ENCODE data around the gene PPT2. TPM values are rescaled to one million over a fixed set of nuclear protein-coding genes. Genes with fewer than 3 reads are reported as not detected.

Gene PPT2
- total RNA-seq, 1 experiment from 2014 or later = 46.3 TPM

DNA sequence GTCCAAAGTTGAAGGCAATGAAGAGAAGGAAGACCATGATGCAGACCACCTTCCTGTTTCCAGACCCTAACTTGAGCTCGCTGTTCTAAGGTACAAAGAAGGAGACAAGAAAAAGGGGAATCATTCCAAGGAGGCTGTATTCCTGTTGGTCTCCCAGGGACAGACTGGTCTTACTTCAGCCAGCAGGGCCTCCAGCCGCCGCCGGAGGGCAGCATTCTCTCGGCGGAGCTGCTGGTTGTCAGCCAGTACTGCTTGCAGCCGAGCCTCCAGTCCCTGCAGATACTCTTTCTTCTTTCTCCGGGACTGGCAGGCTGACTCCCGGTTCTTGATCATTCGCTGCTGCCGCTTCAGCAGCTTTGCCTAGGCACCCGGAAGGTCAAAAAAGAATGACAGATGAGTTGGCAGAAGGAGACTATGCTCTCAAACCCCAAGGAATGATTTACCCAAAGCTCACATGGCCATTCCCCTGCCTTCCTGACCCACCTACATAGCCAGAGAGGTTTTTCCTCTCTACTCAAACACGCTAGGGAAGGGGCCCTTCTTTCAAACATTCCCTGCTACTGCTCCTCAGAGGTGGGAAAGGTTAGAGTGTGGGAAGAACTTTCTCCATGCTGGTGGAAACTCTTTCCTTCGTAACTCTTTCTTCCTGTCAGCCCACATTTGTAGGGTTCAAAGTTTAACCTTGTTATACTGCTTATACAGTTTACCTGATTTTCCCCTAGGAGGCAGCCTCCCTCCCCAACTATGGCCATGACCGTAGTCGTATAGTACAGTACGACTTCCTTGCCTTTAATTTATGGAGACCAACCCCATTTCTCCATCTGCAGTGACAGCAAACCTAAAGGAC, 34.9 kb upstream of the PPT2 start:
- Histone ChIP-seq H4K8ac (replicated peaks; ENCODE audit: insufficient read length, low read depth, low read length) (no peak overlapping the region), H2BK5ac (ENCODE audit: insufficient read length, low read length) (no peak overlapping the region), H3K23ac (ENCODE audit: insufficient read length, low read depth, low read length) (no peak overlapping the region), H2BK12ac (ENCODE audit: insufficient read length, low read depth, low read length) (no peak overlapping the region), H3T11ph (ENCODE audit: low read length) (no peak overlapping the region), H4K20me1 (ENCODE audit: control insufficient read depth, insufficient read depth, insufficient read length) (no peaks in the 10 kb centered on the region), H2BK15ac (ENCODE audit: low read depth, low read length) (no peak overlapping the region), H3K9ac (ENCODE audit: extremely low read depth, insufficient read length, low read length) (no peak overlapping the region), H3K18ac (ENCODE audit: insufficient read length, low read depth, low read length) (no peak overlapping the region), H3K23me2 (ENCODE audit: insufficient read length, low read depth, low read length, poor library complexity, severe bottlenecking) (no peaks in the 10 kb centered on the region), H3K4me2 (ENCODE audit: insufficient read depth, insufficient read length, low read length) (no peak overlapping the region), H3K27ac (ENCODE audit: insufficient read length, low read depth, low read length) (no peak overlapping the region), H2BK20ac (ENCODE audit: low read depth, low read length, poor library complexity, severe bottlenecking) (no peak overlapping the region), H3K4me1 (ENCODE audit: insufficient read depth, low read length) (no peaks in the 10 kb centered on the region), H3K56ac (ENCODE audit: insufficient read length, low read depth, low read length) (no peak overlapping the region), H3K4ac (ENCODE audit: low read depth, low read length) (no peak overlapping the region), H3K9me3 (ENCODE audit: control insufficient read depth, low read depth, low read length) (no peaks in the 10 kb centered on the region), H2BK120ac (ENCODE audit: low read depth, low read length, poor library complexity, severe bottlenecking) (no peak overlapping the region), H2AFZ (ENCODE audit: low read length) (no peak overlapping the region), H3K79me1 (ENCODE audit: insufficient read depth, low read depth, low read length, poor library complexity, severe bottlenecking) (no peaks in the 10 kb centered on the region), H3K27me3 (ENCODE audit: insufficient read depth, low read length) (no peaks in the 10 kb centered on the region), H4K91ac (ENCODE audit: insufficient read length, low read depth, low read length) (no peak overlapping the region), H4K5ac (ENCODE audit: insufficient read length, low read depth, low read length) (no peak overlapping the region), H2AK5ac (ENCODE audit: insufficient read length, low read length) (no peak overlapping the region), H3K79me2 (ENCODE audit: insufficient read depth, low read length) (no peaks in the 10 kb centered on the region), H3K14ac (ENCODE audit: insufficient read depth, low read length) (no peak overlapping the region)
- H3K36me3 Mint-ChIP-seq (ENCODE audit: insufficient read depth in 1 of 3, low read depth in 3 of 3) = peaks cover 15 to 74% (median 69%) of the 10 kb centered on the region in 3 experiments; a peak in 6 of 7 replicates
- TF ChIP-seq CTCF (conservative IDR thresholded peaks at IDR 0.05) = peak; percentile 94
- peaks cover 0 to 2% of the 10 kb centered on the region in 2 experiments; a peak in 2 of 4 replicates for H3K4me1 Mint-ChIP-seq
- no peaks in the 10 kb centered on the region for H3K27me3 Mint-ChIP-seq (ENCODE audit: low read depth)
- no CpG with 5 or more reads among the region's 17 CpGs for WGBS (ENCODE audit: extremely low coverage, insufficient read length, low lambda C conversion rate)
- DNase-seq = peak; percentile 91
- H3K9me3 Mint-ChIP-seq = no peaks in the 10 kb centered on the region; a peak in 1 of 5 replicates
- H3K27ac Mint-ChIP-seq = peak overlapping the region; percentile 46 to 90 (median 60); a peak in 3 of 7 replicates
- H3K4me3 Mint-ChIP-seq = no peak overlapping the region; a peak in 2 of 5 replicates
